HG02943 (cell line): ENCODE data around the gene SLC16A5.
"Not testable (repeated sequence)": the region's sequence is repeated elsewhere in the genome, so short reads cannot be mapped to it uniquely, and the experiment has no call there.

ENCODE experiments used
- ATAC-seq: cut with Tn5 transposase; IDR thresholded peaks from one replicate; pipeline ENCODE4 v1.9.1; 2021; ENCODE audit warnings: mild to moderate bottlenecking, low read depth, moderate library complexity; ENCODE audit not compliant: unreplicated experiment

Gene SLC16A5

GRCh38 chr17:75131278-75132017 lies 43.7 kb downstream of the SLC16A5 start, which contains the start of gene NT5C:
TSS of gene NT5C (minus strand) at chr17:75131742. CDS start at chr17:75131707, 35 bp downstream.
- ATAC-seq: peak; percentile 66

DNA sequence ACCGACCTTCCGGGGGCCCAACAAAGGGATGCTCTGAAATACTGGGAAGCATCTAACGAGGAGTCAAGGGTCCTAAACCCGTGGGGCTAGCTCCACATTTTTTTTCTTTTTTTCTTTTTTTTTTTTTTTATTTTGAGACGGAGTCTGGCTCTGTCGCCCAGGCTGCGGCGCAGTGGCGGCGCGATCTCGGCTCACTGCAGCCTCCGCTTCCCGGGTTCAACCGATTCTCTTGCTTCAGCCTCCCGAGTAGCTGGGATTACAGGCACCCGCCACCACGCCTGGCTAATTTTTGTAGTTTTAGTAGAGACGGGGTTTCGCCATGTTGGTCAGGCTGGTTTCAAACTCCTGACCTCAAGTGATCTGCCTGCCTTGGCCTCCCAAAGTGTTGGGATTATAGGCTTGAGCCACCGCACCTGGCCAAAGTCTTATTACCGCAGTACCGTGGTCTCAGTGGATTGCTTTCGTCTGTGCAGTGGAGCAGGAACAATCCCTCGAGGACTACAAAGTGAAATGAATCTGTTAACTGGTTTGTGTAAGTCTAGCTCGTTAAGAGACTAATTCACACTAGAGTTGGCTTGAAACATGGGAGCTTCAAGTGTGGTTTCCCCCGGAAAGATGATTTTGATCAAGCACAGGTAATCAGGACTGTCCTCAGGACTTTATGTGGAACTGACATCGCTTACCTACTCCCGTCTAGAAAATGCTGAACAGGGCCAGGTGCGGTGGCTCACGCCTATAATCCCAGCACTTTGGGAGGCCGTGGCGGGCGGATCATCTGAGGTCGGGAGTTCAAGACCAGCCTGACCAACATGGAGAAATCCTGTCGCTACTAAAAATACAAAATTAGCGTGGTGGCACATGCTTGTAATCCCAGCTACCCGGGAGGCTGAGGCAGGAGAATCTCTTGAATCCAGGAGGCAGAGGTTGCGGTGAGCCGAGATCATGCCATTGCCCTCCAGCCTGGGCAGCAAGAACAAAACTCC lies 44.6 kb downstream of the SLC16A5 start:
- not testable (repeated sequence) for ATAC-seq

DNA sequence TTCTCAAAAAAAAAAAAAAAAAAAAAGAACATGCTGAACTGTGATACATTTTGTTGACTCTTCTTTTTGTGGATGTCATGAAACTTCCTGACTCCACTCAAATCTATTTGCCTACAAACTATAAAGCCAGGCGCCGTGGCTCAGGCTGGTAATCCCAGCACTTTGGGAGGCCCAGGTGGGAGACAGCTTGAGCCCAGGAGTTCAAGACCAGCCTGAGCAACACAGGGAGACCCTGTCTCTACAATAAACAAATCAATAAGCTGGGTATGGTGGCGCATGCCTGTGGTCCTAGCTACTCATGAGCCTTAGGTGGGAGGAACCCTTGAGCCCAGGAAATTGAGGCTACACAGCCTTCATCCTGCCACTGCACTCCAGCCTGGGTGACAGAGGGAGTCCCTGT lies 45.2 kb downstream of the SLC16A5 start:
- no peak for ATAC-seq

GRCh38 chr17:75133607-75134347 lies 46.0 kb downstream of the SLC16A5 start:
- ATAC-seq: not testable (repeated sequence)

- no peak for ATAC-seq
These were observed 47.7 kb downstream of the SLC16A5 start for GRCh38 chr17:75135452-75135851.

GRCh38 chr17:75135946-75136345 lies 48.2 kb downstream of the SLC16A5 start:
- no peak for ATAC-seq

DNA sequence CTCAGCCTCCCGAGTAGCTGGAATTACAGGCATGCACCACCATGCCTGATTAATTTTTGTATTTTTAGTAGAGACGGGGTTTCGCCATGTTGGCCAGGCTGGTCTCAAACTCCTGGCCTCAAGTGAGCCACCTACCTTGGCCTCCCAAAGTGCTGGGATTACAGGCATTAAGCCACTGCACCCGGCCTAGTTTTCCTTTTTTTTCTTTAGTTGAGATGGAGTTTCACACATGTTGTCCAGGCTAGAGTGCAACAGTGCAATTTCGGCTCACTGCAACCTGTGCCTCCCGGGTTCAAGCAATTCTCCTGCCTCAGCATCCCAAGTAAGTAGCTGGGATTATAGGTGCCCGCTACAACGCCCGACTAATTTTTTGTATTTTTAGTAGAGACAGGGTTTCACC lies 50.0 kb downstream of the SLC16A5 start:
- ATAC-seq: not testable (repeated sequence)

GRCh38 chr17:75138519-75138918 lies 50.8 kb downstream of the SLC16A5 start:
- ATAC-seq: no peak

- no peak for ATAC-seq
These were observed 54.6 kb downstream of the SLC16A5 start for GRCh38 chr17:75142236-75142971.

DNA sequence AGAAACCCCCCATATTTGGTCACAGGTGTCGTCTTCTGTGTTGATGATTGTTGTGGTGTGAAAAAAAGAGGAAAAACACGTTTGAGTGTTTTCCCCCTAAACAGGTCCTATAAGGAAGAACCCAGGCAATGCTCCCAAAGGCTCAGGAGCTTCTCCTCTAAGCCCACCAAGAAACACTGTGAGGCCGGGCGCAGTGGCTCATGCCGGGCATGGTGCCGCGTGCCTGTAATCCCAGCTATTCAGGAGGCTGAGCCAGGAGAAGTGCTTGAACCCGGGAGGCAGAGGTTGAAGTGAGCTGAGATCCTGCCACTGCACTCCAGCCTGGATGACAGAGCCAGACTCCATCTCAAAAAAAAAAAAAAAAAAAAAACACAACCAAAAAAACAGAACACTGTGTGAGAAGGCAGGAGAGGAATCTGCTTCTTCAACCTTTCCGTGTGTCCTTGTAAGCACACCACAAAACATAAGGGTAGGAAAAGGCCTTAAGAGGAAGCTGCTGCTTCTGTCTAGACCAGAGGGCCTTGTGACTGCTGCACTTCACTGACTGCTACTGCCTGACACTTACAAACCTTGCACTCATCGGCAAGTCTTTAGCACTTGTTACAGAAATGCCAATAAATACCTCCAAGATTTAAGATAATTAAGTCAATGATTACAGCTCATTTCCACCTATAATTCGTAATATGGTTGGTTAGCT lies 57.2 kb downstream of the SLC16A5 start:
- ATAC-seq: no peak

DNA sequence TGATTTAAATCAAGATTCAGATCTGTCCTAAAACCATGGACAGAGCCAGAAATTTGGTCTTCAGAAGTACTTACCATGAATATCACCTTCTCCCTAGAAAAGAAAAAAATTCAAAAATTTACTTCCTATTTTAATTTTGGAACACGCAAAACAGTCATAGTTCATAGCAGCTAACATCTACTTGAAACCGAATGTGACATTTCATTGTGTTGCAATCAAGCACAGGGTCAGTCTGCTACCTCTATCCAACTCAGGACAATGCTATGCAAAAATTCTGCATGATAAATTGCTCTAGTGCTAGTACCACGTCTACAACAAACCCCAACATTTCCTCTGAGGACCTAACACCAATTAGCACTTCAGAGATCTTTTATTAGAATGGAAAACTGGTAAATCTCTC lies 58.8 kb downstream of the SLC16A5 start:
- ATAC-seq: no peak

GRCh38 chr17:75147878-75148546 lies 60.3 kb downstream of the SLC16A5 start:
- ATAC-seq: no peak

- ATAC-seq: no peak
These were observed 64.2 kb downstream of the SLC16A5 start for GRCh38 chr17:75151930-75152329.

DNA sequence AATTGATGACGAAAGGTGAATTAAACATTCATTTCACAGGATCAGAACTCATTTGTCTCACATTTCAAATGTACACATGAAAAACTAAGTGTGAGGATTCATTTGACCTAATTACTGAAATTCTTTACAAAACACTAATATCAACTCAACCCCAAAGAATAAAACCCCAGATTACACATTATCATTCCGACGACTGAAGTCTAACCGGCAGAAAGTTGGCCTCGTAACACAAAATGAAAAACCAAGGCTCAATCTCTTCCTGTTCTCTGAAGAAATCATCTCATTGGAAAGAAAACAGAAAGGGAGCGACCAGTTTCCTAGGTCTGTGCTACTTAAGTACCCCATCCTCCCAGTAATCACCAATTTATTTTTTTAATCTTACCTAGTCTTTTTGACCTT lies 64.8 kb downstream of the SLC16A5 start:
- ATAC-seq: no peak

GRCh38 chr17:75152922-75153779 lies 65.4 kb downstream of the SLC16A5 start:
- no peak for ATAC-seq

GRCh38 chr17:75153780-75154194 lies 66.0 kb downstream of the SLC16A5 start:
- ATAC-seq: peak; percentile 27

GRCh38 chr17:75154195-75155106 lies 66.7 kb downstream of the SLC16A5 start, which contains the start of gene JPT1:
TSS of gene JPT1 (minus strand) at chr17:75154512. CDS start at chr17:75154397, 115 bp downstream.
- peak; percentile 94 for ATAC-seq
